NCI-H524 treated with DMSO at 0.1 percent for 48 hours (cell line): ENCODE measurements around the gene TNXB.
"Not testable (repeated sequence)": the region's sequence is repeated elsewhere in the genome, so short reads cannot be mapped to it uniquely, and the experiment has no call there.

ENCODE experiments used
- DNase-seq: peaks from one replicate; lab custom pipeline; 2025; lab: John Stamatoyannopoulos, UW

Gene TNXB

GRCh38 chr6:32003301-32003700, 105.8 kb downstream of the TNXB start:
- DNase-seq, result not testable (repeated sequence)

DNA sequence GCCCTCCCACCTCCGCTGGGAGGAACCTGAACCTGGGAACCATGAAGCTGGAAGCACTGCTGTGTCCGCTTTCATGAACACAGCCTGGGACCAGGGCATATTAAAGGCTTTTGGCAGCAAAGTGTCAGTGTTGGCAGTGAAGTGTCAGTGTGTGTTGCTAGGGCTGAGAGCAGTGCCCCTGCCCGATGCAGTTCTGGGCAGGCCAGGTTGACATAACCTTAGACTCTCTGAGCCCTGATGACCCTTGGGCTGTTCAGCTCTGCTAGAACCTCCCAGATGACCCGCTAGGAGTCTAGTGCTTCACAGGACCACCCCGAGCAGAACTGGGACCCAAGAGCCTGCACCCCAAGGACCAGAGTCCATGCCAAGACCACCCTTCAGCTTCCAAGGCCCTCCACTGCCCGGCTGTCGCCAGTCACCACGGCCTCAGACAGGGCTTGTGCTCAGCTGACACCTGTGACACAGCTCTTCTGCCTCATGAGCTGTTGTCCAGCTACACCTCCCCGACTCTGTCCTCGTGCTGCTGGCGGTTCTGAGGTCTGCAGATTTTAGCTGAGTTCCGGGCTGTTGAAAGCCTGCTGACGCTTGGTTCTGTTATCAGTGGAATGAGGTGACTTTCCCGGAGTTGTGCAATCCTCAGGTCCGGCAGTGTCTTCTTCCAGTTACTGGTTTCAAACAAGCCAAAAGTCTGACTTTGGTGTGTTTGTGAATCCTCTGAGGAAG, 106.4 kb downstream of the TNXB start:
- DNase-seq, result not testable (repeated sequence)

GRCh38 chr6:31996385-31996784, 112.8 kb downstream of the TNXB start:
- not testable (repeated sequence) for DNase-seq

DNA sequence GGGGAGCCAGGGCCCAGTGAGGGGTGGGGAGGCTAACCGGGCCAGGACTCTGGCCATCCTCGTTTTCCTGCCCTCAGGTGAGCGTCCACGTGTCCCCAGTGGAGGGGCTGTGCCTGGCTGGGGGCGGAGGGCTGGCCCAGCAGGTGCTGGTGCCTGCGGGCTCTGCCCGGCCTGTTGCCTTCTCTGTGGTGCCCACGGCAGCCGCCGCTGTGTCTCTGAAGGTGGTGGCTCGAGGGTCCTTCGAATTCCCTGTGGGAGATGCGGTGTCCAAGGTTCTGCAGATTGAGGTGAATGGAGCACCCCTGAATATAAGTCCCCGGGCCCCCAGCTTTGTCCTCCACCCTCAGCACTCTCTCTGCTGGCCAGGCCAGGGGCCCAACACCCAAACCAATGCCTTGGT, 114.7 kb downstream of the TNXB start:
- not testable (repeated sequence) for DNase-seq
